RWPE2 (cell line): ENCODE data around the gene ANKRD52.
A peak's percentile ranks its signal among the peaks of the same experiment; 100 is the strongest.

Experiments used
- ATAC-seq: fragments of 200-7000 bp; cut with Tn5 transposase; 3 replicates; pipeline ENCODE4 v1.9.1; 2021; ENCODE audit warnings: low read depth
- DNase-seq: peaks from one replicate; pipeline ENCODE4 v3.0.0-alpha.2; 2020; ENCODE audit warnings: low spot score
- H3K27ac ChIP-seq: fragments of 450-650 bp; 2 replicates; pipeline ENCODE4 v1.5.1; 2017; ENCODE audit warnings: mild to moderate bottlenecking; ENCODE audit not compliant: poor library complexity, severe bottlenecking
- H3K27me3 ChIP-seq: fragments of 250-450 bp; sonication (Bioruptor Pico); 2 replicates; pipeline ENCODE4 v1.5.1; 2021; ENCODE audit warnings: mild to moderate bottlenecking, moderate library complexity; ENCODE audit not compliant: insufficient read depth, poor library complexity, severe bottlenecking
- H3K36me3 ChIP-seq: fragments of 250-450 bp; sonication (Bioruptor Pico); 2 replicates; pipeline ENCODE4 v1.5.1; 2020; ENCODE audit warnings: low read depth, mild to moderate bottlenecking, moderate library complexity
- H3K4me1 ChIP-seq: fragments of 250-450 bp; sonication (Bioruptor Pico); 2 replicates; pipeline ENCODE4 v1.5.1; 2021; ENCODE audit warnings: mild to moderate bottlenecking, moderate library complexity; ENCODE audit not compliant: insufficient read depth, poor library complexity, severe bottlenecking
- H3K4me3 ChIP-seq: fragments of 250-450 bp; sonication (Bioruptor Pico); 2 replicates; pipeline ENCODE4 v1.5.1; 2021; ENCODE audit warnings: mild to moderate bottlenecking, moderate library complexity; ENCODE audit not compliant: severe bottlenecking
- H3K9me3 ChIP-seq: fragments of 250-450 bp; sonication (Bioruptor Pico); 2 replicates; pipeline ENCODE4 v1.5.1; 2021; ENCODE audit warnings: mild to moderate bottlenecking, moderate library complexity; ENCODE audit not compliant: severe bottlenecking
- CTCF ChIP-seq: fragments of 450-650 bp; IDR thresholded peaks from one replicate; pipeline ENCODE4 v1.5.1; 2017; ENCODE audit warnings: mild to moderate bottlenecking, moderate library complexity; ENCODE audit not compliant: poor library complexity, severe bottlenecking

Gene ANKRD52

GRCh38 chr12:56216461-56216860 is 41.7 kb downstream of the ANKRD52 start:
- Histone ChIP-seq H3K4me1 (no peaks in the 10 kb centered on the region), H3K9me3 (no peaks in the 10 kb centered on the region), H3K27ac (no peak overlapping the region), H3K4me3 (no peak overlapping the region), H3K36me3 (peaks cover 45% of the 10 kb centered on the region), H3K27me3 (no peaks in the 10 kb centered on the region)
- no peak for ATAC-seq
- no peak for DNase-seq
- no peak for TF ChIP-seq CTCF

GRCh38 chr12:56213878-56214277 is 44.3 kb downstream of the ANKRD52 start:
- Histone ChIP-seq H3K9me3 (no peaks in the 10 kb centered on the region), H3K4me3 (no peak overlapping the region), H3K36me3 (peaks cover 70% of the 10 kb centered on the region), H3K27me3 (no peaks in the 10 kb centered on the region), H3K27ac (no peak overlapping the region), H3K4me1 (no peaks in the 10 kb centered on the region)
- DNase-seq: no peak
- ATAC-seq: no peak
- TF ChIP-seq CTCF: no peak

GRCh38 chr12:56212361-56212760 is 45.8 kb downstream of the ANKRD52 start:
- no peak for DNase-seq
- Histone ChIP-seq H3K9me3 (no peaks in the 10 kb centered on the region), H3K4me1 (no peaks in the 10 kb centered on the region), H3K36me3 (peaks cover 85% of the 10 kb centered on the region), H3K27me3 (no peaks in the 10 kb centered on the region), H3K27ac (no peak overlapping the region), H3K4me3 (no peak overlapping the region)
- no peak for TF ChIP-seq CTCF
- no peak for ATAC-seq

GRCh38 chr12:56208006-56208405 is 50.2 kb downstream of the ANKRD52 start:
- no peaks in the 10 kb centered on the region for H3K27me3 ChIP-seq
- no peak for ATAC-seq
- H3K4me1 ChIP-seq: no peaks in the 10 kb centered on the region
- H3K36me3 ChIP-seq: peaks cover 78% of the 10 kb centered on the region
- no peak for DNase-seq
- no peak for TF ChIP-seq CTCF
- H3K9me3 ChIP-seq: no peaks in the 10 kb centered on the region
- H3K4me3 ChIP-seq: no peak overlapping the region
- no peak overlapping the region for H3K27ac ChIP-seq

GRCh38 chr12:56206452-56207166 is 51.6 kb downstream of the ANKRD52 start:
- Histone ChIP-seq H3K27ac (no peak overlapping the region), H3K4me1 (no peaks in the 10 kb centered on the region), H3K27me3 (no peaks in the 10 kb centered on the region), H3K4me3 (no peak overlapping the region), H3K9me3 (no peaks in the 10 kb centered on the region), H3K36me3 (peaks cover 64% of the 10 kb centered on the region)
- ATAC-seq: peak; percentile 68
- DNase-seq: no peak
- peak; percentile 54 for TF ChIP-seq CTCF
